GM12892 (cell line): Measurements from ENCODE around the gene ACKR2.

ENCODE experiments used
- POLR2A ChIP-seq: IDR thresholded peaks from 2 replicates; pipeline ENCODE4 v1.6.1; 2011; ENCODE audit warnings: low read depth, low read length, control low read depth
- TAF1 ChIP-seq: IDR thresholded peaks from 2 replicates; pipeline ENCODE4 v1.6.1; 2011; ENCODE audit warnings: low read depth, mild to moderate bottlenecking, control low read depth, low read length, borderline replicate concordance

DNA sequence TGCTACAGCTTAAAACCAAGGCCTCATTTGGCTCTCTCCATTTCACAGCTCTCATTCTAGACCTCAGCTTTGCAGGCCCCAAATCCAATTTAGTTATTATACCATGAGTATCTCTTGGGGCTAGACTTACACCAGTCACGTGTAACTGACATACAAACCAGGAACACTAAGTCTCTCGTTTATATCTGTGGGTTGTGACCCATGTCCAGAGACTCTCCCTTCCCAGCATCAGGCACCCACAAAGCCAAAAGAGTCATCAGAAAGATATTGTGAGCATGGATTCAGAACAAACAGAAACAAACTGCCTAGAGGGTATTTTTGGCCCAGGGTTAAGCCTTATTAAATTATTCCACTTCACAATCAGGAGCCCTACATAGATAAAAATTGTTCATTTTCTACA lies 30.6 kb upstream of the ACKR2 start:
- TF ChIP-seq POLR2A (no peak), TAF1 (no peak)
